WTC11 (cell line): Measurements from ENCODE around the gene SLC14A1.

ENCODE experiments used
- AR ChIP-seq: fragments of 250-450 bp; sonication (Bioruptor Pico); IDR thresholded peaks from 2 replicates; pipeline ENCODE4 v1.9.0; 2021; ENCODE audit warnings: mild to moderate bottlenecking
- CTCF ChIP-seq: fragments of 200-600 bp; IDR thresholded peaks from 2 replicates; pipeline ENCODE4 v1.8.0; 2022; ENCODE audit warnings: antibody characterized with exemption
- KAT7 ChIP-seq: sonication (generic); formaldehyde crosslinking; IDR thresholded peaks from 2 replicates; pipeline ENCODE4 v1.8.1; 2023; ENCODE audit warnings: missing genetic modification reagents, mild to moderate bottlenecking, borderline replicate concordance
- ZBTB21 ChIP-seq: sonication (generic); formaldehyde crosslinking; IDR thresholded peaks from 2 replicates; pipeline ENCODE4 v1.8.1; 2023; ENCODE audit warnings: mild to moderate bottlenecking, missing genetic modification reagents, borderline replicate concordance
- ZSCAN18 ChIP-seq: fragments of 250-450 bp; sonication (Bioruptor Pico); IDR thresholded peaks from 2 replicates; pipeline ENCODE4 v2.1.2; 2022; ENCODE audit warnings: mild to moderate bottlenecking, moderate library complexity

GRCh38 chr18:45678441-45678840 lies 45.5 kb upstream of the SLC14A1 start:
- TF ChIP-seq AR (CRISPR knock-in tag) (no peak), ZBTB21 (CRISPR knock-in tag) (no peak), CTCF (no peak), ZSCAN18 (CRISPR knock-in tag) (no peak), KAT7 (CRISPR knock-in tag) (no peak)
